ENCODE data around the gene CDKN1B. TPM values are rescaled to one million over a fixed set of nuclear protein-coding genes. Genes with fewer than 3 reads are reported as not detected.

Gene CDKN1B
- total and polyA plus RNA-seq, 12 donors: 20.8 to 56.2 (median 37.6) TPM

DNA sequence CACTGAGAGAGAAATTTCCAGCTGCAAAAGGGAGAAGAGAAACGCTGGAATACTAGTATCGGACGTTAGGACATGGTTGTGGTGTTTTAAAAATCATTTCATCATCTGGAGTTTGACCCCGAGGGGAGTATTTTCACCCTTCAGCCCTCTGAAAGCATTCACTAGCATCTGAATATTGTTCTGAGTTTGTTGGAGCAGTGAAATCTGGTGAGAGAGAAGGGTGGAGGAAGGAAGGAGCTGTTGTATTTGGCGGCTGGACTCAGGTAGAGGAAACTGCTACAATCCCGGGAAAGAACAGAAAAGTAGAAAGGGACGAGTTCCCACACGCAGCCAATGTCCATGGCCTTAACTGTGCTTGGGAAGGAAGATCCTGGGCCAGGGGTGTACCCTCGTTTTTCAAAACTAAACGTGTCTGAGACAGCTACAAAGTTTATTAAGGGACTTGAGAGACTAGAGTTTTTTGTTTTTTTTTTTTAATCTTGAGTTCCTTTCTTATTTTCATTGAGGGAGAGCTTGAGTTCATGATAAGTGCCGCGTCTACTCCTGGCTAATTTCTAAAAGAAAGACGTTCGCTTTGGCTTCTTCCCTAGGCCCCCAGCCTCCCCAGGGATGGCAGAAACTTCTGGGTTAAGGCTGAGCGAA is 896 bp upstream of the CDKN1B start:
- H3K36me3 ChIP-seq: peaks cover 0 to 26% (median 11%) of the 10 kb centered on the region in 9 donors
- TF ChIP-seq, protein P1, sequence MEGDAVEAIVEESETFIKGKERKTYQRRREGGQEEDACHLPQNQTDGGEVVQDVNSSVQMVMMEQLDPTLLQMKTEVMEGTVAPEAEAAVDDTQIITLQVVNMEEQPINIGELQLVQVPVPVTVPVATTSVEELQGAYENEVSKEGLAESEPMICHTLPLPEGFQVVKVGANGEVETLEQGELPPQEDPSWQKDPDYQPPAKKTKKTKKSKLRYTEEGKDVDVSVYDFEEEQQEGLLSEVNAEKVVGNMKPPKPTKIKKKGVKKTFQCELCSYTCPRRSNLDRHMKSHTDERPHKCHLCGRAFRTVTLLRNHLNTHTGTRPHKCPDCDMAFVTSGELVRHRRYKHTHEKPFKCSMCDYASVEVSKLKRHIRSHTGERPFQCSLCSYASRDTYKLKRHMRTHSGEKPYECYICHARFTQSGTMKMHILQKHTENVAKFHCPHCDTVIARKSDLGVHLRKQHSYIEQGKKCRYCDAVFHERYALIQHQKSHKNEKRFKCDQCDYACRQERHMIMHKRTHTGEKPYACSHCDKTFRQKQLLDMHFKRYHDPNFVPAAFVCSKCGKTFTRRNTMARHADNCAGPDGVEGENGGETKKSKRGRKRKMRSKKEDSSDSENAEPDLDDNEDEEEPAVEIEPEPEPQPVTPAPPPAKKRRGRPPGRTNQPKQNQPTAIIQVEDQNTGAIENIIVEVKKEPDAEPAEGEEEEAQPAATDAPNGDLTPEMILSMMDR (IDR thresholded peaks at IDR 0.05): no peak
- peaks cover 15 to 60% (median 54%) of the 10 kb centered on the region in 9 donors for H3K4me1 ChIP-seq
- no peaks in the 10 kb centered on the region for H3K9me3 ChIP-seq
- DNase-seq (peak in 1 of 2 donors; percentile 42), ATAC-seq (peak in 3 of 8 donors; percentile 1 to 11 (median 7))
- peak overlapping the region; percentile 99 to 100 (median 100) for H3K27ac ChIP-seq
- H3K4me3 ChIP-seq: peak overlapping the region; percentile 64 to 99 (median 96)
- WGBS, 2 donors: 3% methylated on average over 15 of the region's 15 CpGs
- no peaks in the 10 kb centered on the region for H3K27me3 ChIP-seq
- intact Hi-C loops (cut with DNase I): loop anchor here in 5 of 10 donors (1.0 to 5.0 kb wide), 6 partner anchors 19 to 154 kb away; partner anchors contain the start of genes APOLD1 (in 2 of the 5), DUSP16 (in 2 of the 5), CREBL2 (in 1 of the 5) and GPR19 (in 1 of the 5)

DNA sequence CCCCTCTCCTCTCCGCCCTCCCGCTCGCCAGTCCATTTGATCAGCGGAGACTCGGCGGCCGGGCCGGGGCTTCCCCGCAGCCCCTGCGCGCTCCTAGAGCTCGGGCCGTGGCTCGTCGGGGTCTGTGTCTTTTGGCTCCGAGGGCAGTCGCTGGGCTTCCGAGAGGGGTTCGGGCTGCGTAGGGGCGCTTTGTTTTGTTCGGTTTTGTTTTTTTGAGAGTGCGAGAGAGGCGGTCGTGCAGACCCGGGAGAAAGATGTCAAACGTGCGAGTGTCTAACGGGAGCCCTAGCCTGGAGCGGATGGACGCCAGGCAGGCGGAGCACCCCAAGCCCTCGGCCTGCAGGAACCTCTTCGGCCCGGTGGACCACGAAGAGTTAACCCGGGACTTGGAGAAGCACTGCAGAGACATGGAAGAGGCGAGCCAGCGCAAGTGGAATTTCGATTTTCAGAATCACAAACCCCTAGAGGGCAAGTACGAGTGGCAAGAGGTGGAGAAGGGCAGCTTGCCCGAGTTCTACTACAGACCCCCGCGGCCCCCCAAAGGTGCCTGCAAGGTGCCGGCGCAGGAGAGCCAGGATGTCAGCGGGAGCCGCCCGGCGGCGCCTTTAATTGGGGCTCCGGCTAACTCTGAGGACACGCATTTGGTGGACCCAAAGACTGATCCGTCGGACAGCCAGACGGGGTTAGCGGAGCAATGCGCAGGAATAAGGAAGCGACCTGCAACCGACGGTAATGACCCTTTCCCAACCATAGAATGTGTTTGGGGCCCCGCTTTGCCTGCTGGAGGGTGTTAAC is 615 bp downstream of the CDKN1B start:
- intact Hi-C loops (cut with DNase I): loop anchor here in 5 of 10 donors (1.0 to 5.0 kb wide), 6 partner anchors 8 to 155 kb away; partner anchors contain the start of genes APOLD1 (in 2 of the 5), DUSP16 (in 2 of the 5), CREBL2 (in 1 of the 5) and GPR19 (in 1 of the 5)
- H3K27ac ChIP-seq: peak overlapping the region; percentile 99 to 100 (median 100)
- H3K9me3 ChIP-seq: no peaks in the 10 kb centered on the region
- peak; percentile 14 to 72 (median 48) for ATAC-seq
- peak; percentile 33 to 38 for DNase-seq
- no peaks in the 10 kb centered on the region for H3K27me3 ChIP-seq
- H3K36me3 ChIP-seq: peaks cover 0 to 38% (median 20%) of the 10 kb centered on the region in 9 donors
- H3K4me3 ChIP-seq: peak overlapping the region; percentile 64 to 99 (median 96)
- peaks cover 15 to 75% (median 69%) of the 10 kb centered on the region in 9 donors for H3K4me1 ChIP-seq
- WGBS, 2 donors: 0 to 1% methylated on average over 62 of the region's 62 CpGs
- TF ChIP-seq, protein P1 (IDR thresholded peaks at IDR 0.05): no peak

DNA sequence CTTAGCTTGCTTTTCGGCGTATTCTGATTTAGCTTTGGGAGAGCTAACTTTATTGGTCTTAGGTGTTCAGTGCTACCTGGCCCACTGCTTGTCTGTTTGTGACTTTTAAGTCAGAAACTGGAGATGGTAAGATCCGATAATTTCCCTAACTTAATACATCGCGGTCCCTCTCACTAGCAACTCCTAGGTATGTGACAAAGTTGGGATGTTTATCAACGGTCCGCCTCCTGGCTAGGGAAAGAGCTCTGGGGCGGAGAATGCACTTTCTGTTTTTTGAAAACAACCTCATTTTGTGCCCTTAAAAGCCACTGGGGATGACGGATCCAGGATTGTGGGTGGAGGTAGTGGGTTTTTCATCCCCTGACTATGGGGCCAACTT is 1.2 kb downstream of the CDKN1B start:
- intact Hi-C loops (cut with DNase I): loop anchor here in 4 of 10 donors (5.0 kb wide), 4 partner anchors 69 to 156 kb away; partner anchors contain the start of genes APOLD1 (in 2 of the 4), DUSP16 (in 2 of the 4) and CREBL2 (in 1 of the 4)
- Histone ChIP-seq H3K27me3 (no peaks in the 10 kb centered on the region), H3K36me3 (peaks cover 0 to 38% (median 20%) of the 10 kb centered on the region in 9 donors), H3K9me3 (no peaks in the 10 kb centered on the region), H3K4me1 (peaks cover 15 to 80% (median 73%) of the 10 kb centered on the region in 9 donors), H3K27ac (peak overlapping the region; percentile 99 to 100 (median 100)), H3K4me3 (peak overlapping the region; percentile 64 to 99 (median 96))
- ATAC-seq (no peak), DNase-seq (no peak)
- TF ChIP-seq, protein P1 (IDR thresholded peaks at IDR 0.05): no peak
- WGBS, 2 donors: 0 to 1% methylated on average over 9 of the region's 9 CpGs

DNA sequence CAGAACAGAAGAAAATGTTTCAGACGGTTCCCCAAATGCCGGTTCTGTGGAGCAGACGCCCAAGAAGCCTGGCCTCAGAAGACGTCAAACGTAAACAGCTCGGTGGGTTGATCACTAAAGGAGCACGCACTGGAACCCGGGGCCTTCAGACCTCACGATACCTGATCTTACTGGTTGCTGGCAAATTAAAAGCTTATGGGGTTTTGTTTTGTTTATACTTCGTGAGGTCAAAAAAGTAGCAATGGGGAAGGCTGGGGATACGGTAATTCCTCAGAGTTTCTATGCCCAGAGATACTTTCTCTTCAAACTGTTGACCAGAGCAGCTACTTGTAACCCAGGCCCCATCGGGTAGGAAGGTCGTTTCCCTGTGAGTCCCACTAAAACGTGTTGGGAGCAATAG is 1.7 kb downstream of the CDKN1B start:
- no peak for DNase-seq
- Histone ChIP-seq H3K4me1 (peaks cover 15 to 78% (median 71%) of the 10 kb centered on the region in 9 donors), H3K9me3 (no peaks in the 10 kb centered on the region), H3K27me3 (no peaks in the 10 kb centered on the region), H3K27ac (peak overlapping the region; percentile 99 to 100 (median 100)), H3K36me3 (peaks cover 0 to 38% (median 20%) of the 10 kb centered on the region in 9 donors), H3K4me3 (peak overlapping the region; percentile 64 to 99 (median 96))
- intact Hi-C loops (cut with DNase I): loop anchor here in 4 of 10 donors (5.0 kb wide), 4 partner anchors 68 to 157 kb away; partner anchors contain the start of genes APOLD1 (in 2 of the 4), DUSP16 (in 2 of the 4) and CREBL2 (in 1 of the 4)
- TF ChIP-seq, protein P1 (IDR thresholded peaks at IDR 0.05): no peak
- WGBS, 2 donors: 1% methylated on average over 14 of the region's 14 CpGs
- ATAC-seq: no peak
